ENCODE data around the gene H6PD. TPM values are rescaled to one million over a fixed set of nuclear protein-coding genes. Genes with fewer than 3 reads are reported as not detected.

Gene H6PD
- total and polyA plus RNA-seq, 8 donors, result 33.0 to 63.0 (median 52.4) TPM

DNA sequence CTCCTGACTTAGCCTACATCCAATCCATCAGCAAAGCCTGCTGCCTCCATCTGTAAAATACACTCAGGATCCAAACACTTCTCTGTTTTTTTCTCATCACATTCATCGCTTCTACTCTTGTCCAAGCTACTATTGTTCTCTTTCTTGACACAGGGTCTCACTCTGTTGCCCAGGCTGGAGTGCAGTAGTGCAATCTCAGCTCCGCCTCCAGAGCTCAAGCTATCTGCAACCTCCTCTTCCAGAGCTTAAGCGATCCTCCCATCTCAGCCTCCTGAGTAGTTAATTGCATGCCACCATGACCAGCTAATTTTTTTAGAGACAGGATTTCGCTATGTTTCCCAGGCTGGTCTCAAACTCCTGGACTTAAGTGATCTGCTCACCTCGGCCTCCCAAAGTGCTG lies 44.3 kb upstream of the H6PD start:
- TF ChIP-seq CTCF (IDR thresholded peaks at IDR 0.05), result no peak
- Histone ChIP-seq H3K4me3 (no peak overlapping the region), H3K9me3 (no peaks in the 10 kb centered on the region), H3K27ac (no peak overlapping the region), H3K36me3 (no peaks in the 10 kb centered on the region), H3K27me3 (no peaks in the 10 kb centered on the region), H3K4me1 (no peaks in the 10 kb centered on the region)
- ATAC-seq, result no peak
- no peak for DNase-seq
- intact Hi-C loops (cut with DNase I), result loop anchor here in 1 of 2 donors (10.0 kb wide), 2 partner anchors 45 to 75 kb away; no protein-coding TSS in a partner anchor

DNA sequence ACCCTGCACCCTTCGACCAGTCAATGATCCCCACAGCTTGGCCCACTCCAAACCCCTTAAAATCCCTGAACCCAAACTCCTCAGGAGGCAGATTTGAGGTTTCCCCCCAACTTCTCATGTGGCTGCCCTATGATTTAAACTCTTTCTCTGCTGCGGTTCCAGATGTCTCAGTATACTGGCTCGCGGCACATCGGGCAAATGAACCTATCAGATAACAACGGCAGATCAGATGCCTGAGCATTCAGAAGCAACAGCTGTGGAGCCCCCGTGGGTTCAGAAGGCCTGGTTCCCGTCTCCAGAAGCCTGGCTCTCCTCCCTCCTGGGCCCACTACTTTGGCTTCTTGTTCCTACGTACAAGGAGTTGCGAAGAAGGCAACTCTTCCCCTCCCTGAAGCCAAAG lies 43.3 kb upstream of the H6PD start:
- Histone ChIP-seq H3K4me1 (peaks cover 0 to 8% of the 10 kb centered on the region in 2 donors), H3K36me3 (no peaks in the 10 kb centered on the region), H3K9me3 (no peaks in the 10 kb centered on the region), H3K4me3 (no peak overlapping the region), H3K27me3 (no peaks in the 10 kb centered on the region), H3K27ac (no peak overlapping the region)
- no peak for TF ChIP-seq CTCF (IDR thresholded peaks at IDR 0.05)
- peak in 1 of 4 donors; percentile 8 for DNase-seq
- intact Hi-C loops (cut with DNase I), result loop anchor here in 1 of 2 donors (10.0 kb wide), 2 partner anchors 46 to 76 kb away; no protein-coding TSS in a partner anchor
- ATAC-seq, result no peak

DNA sequence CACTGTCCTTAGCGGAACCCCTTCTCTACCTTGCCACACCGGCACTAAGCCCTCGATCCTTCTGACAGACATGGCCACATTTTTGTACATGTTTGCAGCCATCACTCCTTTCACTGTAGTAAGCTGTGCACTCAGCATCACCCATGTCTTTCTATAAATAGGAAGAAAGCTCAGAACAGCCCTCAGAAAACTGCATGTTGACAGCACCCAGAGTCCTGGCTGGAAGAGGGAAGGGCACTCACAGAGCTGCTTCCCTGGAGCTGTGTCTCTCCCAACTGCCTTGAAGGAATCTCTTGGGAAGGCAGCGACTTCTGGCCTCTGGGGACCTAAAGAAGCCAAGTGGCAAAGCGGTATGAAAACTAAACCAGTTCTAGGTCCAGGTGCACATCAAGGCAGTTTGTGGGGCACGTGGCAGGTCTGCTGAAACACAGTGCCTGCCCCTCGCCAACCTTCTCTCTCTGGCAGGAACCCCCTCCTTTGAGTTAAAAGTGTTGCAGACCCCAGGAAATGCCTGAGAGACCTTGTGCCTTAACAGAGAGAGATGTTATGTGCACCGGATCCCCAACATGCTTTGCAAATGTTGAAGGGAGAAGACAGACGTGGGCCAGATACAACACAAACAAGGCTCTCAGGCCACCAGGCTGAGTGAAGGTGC lies 41.9 kb upstream of the H6PD start:
- intact Hi-C loops (cut with DNase I), result loop anchor here in 1 of 2 donors (10.0 kb wide), 2 partner anchors 48 to 78 kb away; no protein-coding TSS in a partner anchor
- peaks cover 1 to 11% of the 10 kb centered on the region in 2 donors for H3K27me3 ChIP-seq
- no peak overlapping the region for H3K4me3 ChIP-seq
- TF ChIP-seq CTCF (IDR thresholded peaks at IDR 0.05), result no peak
- no peaks in the 10 kb centered on the region for H3K9me3 ChIP-seq
- ATAC-seq (no peak), DNase-seq (peak in 1 of 4 donors; percentile 41)
- peaks cover 0 to 22% of the 10 kb centered on the region in 2 donors for H3K4me1 ChIP-seq
- no peak overlapping the region for H3K27ac ChIP-seq
- no peaks in the 10 kb centered on the region for H3K36me3 ChIP-seq

DNA sequence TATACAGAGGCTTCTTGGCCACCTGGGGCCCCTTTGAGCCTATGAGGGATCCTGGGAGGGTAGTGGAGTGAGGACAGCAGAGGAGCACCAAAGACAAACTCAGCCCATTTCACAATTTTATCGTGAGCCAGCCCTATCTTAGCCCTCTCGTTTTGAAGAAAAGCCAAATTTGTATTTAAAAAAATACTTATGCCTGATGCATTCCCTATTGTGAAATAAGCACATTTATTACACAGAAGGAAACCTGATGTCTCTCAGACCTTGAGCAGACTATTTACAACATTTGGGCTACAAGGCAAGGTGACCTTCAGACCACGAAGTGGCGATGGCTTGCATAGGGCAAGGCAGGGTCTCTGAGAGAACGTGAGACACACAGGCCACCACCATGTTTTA lies 41.3 kb upstream of the H6PD start:
- no peak overlapping the region for H3K27ac ChIP-seq
- no peak overlapping the region for H3K4me3 ChIP-seq
- intact Hi-C loops (cut with DNase I), result loop anchor here in 1 of 2 donors (10.0 kb wide), 2 partner anchors 48 to 78 kb away; no protein-coding TSS in a partner anchor
- H3K27me3 ChIP-seq, result peaks cover 6 to 16% of the 10 kb centered on the region in 2 donors
- no peaks in the 10 kb centered on the region for H3K9me3 ChIP-seq
- peak in 2 of 4 donors; percentile 3 to 56 for DNase-seq
- ATAC-seq, result peak; percentile 8
- no peak for TF ChIP-seq CTCF (IDR thresholded peaks at IDR 0.05)
- no peaks in the 10 kb centered on the region for H3K36me3 ChIP-seq
- peaks cover 0 to 26% of the 10 kb centered on the region in 2 donors for H3K4me1 ChIP-seq

DNA sequence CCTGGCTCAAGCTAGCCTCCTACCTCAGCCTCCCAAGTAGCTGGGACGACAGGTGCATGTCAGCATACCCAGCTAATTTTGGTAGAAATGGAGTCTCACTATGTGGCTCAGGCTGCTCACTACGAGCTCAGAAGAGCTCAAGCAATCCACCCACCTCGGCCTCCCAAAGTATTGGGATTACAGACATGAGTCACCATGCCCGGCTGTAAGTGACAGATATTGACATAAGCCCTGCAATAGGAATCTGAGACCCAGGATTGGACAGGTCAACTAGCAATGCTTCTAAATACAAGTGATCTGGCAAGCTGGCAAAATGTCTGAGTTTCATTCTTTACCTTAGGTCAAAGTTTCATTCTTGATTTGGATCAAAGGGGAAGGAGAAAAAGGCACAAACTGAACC lies 40.5 kb upstream of the H6PD start:
- Histone ChIP-seq H3K36me3 (no peaks in the 10 kb centered on the region), H3K9me3 (no peaks in the 10 kb centered on the region), H3K27ac (no peak overlapping the region), H3K27me3 (peaks cover 14 to 24% of the 10 kb centered on the region in 2 donors), H3K4me3 (no peak overlapping the region), H3K4me1 (peaks cover 0 to 34% of the 10 kb centered on the region in 2 donors)
- intact Hi-C loops (cut with DNase I), result loop anchor here in 1 of 2 donors (10.0 kb wide), 2 partner anchors 49 to 79 kb away; no protein-coding TSS in a partner anchor
- peak; percentile 67 for ATAC-seq
- DNase-seq, result peak in 1 of 4 donors; percentile 2
- no peak for TF ChIP-seq CTCF (IDR thresholded peaks at IDR 0.05)

All from left lung (tissue), 10 donors.